Naive B cell (primary cell): ENCODE data around the gene HEXIM1. TPM values are rescaled to one million over a fixed set of nuclear protein-coding genes. Genes with fewer than 3 reads are reported as not detected.
A peak's percentile ranks its signal among the peaks of the same experiment; 100 is the strongest.

Source experiments
- ATAC-seq, 2 donors: fragments of 150-1000 bp; cut with Tn5 transposase; 2 replicates each; pipeline ENCODE4 v1.10.0; 2021; ENCODE audit warnings: low read depth in 2 of 2, mild to moderate bottlenecking in 2 of 2, moderate library complexity in 2 of 2
- DNase-seq: peaks from one replicate; pipeline ENCODE4 v3.0.0; 2022
- H3K27ac Mint-ChIP-seq, 6 donors: one replicate each; pipeline ENCODE4 v1.8.0; 2020 to 2022; ENCODE audit warnings: mild to moderate bottlenecking in 6 of 6, mixed read lengths in 6 of 6, moderate library complexity in 5 of 6, inconsistent platforms in 2 of 6
- H3K27me3 Mint-ChIP-seq, 3 donors: one replicate each; pipeline ENCODE4 v1.8.0; 2021 to 2022; ENCODE audit warnings: mixed read lengths in 3 of 3, mild to moderate bottlenecking in 1 of 3
- H3K36me3 Mint-ChIP-seq, 2 donors: one replicate each; pipeline ENCODE4 v1.8.0; 2020 to 2022; ENCODE audit warnings: mixed read lengths in 2 of 2, inconsistent platforms in 1 of 2, mild to moderate bottlenecking in 1 of 2
- H3K4me1 Mint-ChIP-seq, 3 donors: one replicate each; pipeline ENCODE4 v1.8.0; 2020 to 2022; ENCODE audit warnings: mixed read lengths in 3 of 3, inconsistent platforms in 1 of 3, mild to moderate bottlenecking in 1 of 3, moderate library complexity in 1 of 3
- H3K4me3 Mint-ChIP-seq, 8 donors: one replicate each; pipeline ENCODE4 v1.8.0; 2020 to 2022; ENCODE audit warnings: mild to moderate bottlenecking in 8 of 8, mixed read lengths in 8 of 8, moderate library complexity in 8 of 8, inconsistent platforms in 2 of 8
- H3K9me3 Mint-ChIP-seq, 7 donors: one replicate each; pipeline ENCODE4 v1.8.0; 2020 to 2022; ENCODE audit warnings: mixed read lengths in 7 of 7, mild to moderate bottlenecking in 5 of 7, inconsistent platforms in 2 of 7, moderate library complexity in 1 of 7
- polyA plus RNA-seq, 6 donors: library from polyadenylated mRNA; unstranded; fragments of 300-500 nt; fragmentation: Illumina TruSeq; gene quantifications; one replicate each; pipeline ENCODE4 v1.2.3, GENCODE V29; 2021; ENCODE audit warnings: low read depth in 6 of 6

The HEXIM1 gene
- polyA plus RNA-seq, 6 donors from 2014 or later: 3.2 to 5.3 (median 4.1) TPM

- H3K27ac Mint-ChIP-seq: peak overlapping the region; percentile 92 to 100 (median 100)
- peak; percentile 71 for DNase-seq
- peaks cover 42 to 66% (median 61%) of the 10 kb centered on the region in 3 donors for H3K4me1 Mint-ChIP-seq
- H3K4me3 Mint-ChIP-seq: peak overlapping the region; percentile 96 to 100 (median 98)
- peaks cover 0 to 9% (median 0%) of the 10 kb centered on the region in 7 donors for H3K9me3 Mint-ChIP-seq
- no peaks in the 10 kb centered on the region for H3K27me3 Mint-ChIP-seq
- peaks cover 0 to 6% of the 10 kb centered on the region in 2 donors for H3K36me3 Mint-ChIP-seq
- peak; percentile 20 to 26 for ATAC-seq
Observed at GRCh38 chr17:45149037-45149668, 878 bp downstream of the HEXIM1 start.

- H3K27ac Mint-ChIP-seq: peak overlapping the region; percentile 74 to 100 (median 98)
- H3K4me3 Mint-ChIP-seq: peak overlapping the region; percentile 96 to 100 (median 98)
- H3K27me3 Mint-ChIP-seq: no peaks in the 10 kb centered on the region
- peaks cover 0 to 9% (median 0%) of the 10 kb centered on the region in 7 donors for H3K9me3 Mint-ChIP-seq
- DNase-seq: no peak
- no peak for ATAC-seq
- peaks cover 39 to 63% (median 59%) of the 10 kb centered on the region in 3 donors for H3K4me1 Mint-ChIP-seq
- H3K36me3 Mint-ChIP-seq: peaks cover 0 to 6% of the 10 kb centered on the region in 2 donors
Observed at GRCh38 chr17:45149669-45150664, 1.7 kb downstream of the HEXIM1 start.

- Mint-ChIP-seq H3K36me3 (peaks cover 0 to 6% of the 10 kb centered on the region in 2 donors), H3K9me3 (peaks cover 0 to 9% (median 0%) of the 10 kb centered on the region in 7 donors), H3K4me1 (peaks cover 37 to 59% (median 54%) of the 10 kb centered on the region in 3 donors), H3K27ac (peak overlapping the region; percentile 15 to 78 (median 72)), H3K4me3 (peak overlapping the region in 7 of 8 donors; percentile 25 to 99 (median 55)), H3K27me3 (no peaks in the 10 kb centered on the region)
- ATAC-seq (peak in 1 of 2 donors; percentile 8), DNase-seq (no peak)
Observed at GRCh38 chr17:45150911-45151809, 2.9 kb downstream of the HEXIM1 start.

DNA sequence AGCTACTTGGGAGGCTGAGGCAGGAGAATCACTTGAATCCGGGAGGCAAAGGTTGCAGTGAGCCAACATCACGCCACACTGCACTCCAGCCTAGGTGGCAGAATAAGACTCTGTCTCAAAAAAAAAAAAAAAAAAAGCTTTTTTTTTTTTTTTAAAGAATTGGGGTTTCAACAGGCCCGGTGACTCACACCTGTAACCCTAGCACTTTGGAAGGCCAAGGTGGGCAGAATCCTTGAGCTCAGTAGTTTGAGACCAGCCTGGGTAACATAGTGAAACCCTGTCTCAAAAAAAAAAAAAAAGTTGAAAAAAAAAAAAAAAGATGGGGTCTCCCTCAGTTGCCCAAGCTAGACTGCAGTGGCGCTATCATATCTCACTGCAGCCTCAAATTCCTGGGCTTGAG lies 6.8 kb downstream of the HEXIM1 start:
- Mint-ChIP-seq H3K4me3 (no peak overlapping the region), H3K4me1 (peaks cover 13 to 65% (median 44%) of the 10 kb centered on the region in 3 donors), H3K27ac (no peak overlapping the region), H3K27me3 (no peaks in the 10 kb centered on the region), H3K9me3 (no peaks in the 10 kb centered on the region), H3K36me3 (peaks cover 0 to 4% of the 10 kb centered on the region in 2 donors)
- ATAC-seq (no peak), DNase-seq (no peak)

DNA sequence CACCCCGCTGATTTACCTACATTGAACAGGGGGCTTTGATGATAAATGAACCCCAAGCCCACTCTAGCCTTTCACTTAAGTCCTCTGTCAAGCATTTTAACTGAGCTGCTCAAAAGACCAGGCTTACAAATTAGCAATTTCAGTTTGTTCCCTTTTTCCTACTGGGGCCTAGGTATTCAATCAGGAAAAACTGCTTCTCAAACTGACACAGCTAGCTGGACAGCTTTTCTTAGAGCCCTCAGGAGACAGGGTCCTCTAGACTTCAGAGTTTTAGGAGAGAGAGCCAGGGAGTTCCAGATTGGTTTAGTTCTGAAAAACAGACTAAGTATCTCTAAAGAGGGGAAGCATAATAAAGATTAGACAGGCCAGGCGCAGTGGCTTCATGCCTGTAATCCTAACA lies 7.2 kb downstream of the HEXIM1 start:
- H3K27me3 Mint-ChIP-seq: no peaks in the 10 kb centered on the region
- peaks cover 12 to 66% (median 42%) of the 10 kb centered on the region in 3 donors for H3K4me1 Mint-ChIP-seq
- peaks cover 0 to 4% of the 10 kb centered on the region in 2 donors for H3K36me3 Mint-ChIP-seq
- no peaks in the 10 kb centered on the region for H3K9me3 Mint-ChIP-seq
- H3K27ac Mint-ChIP-seq: peak overlapping the region in 1 of 6 donors; percentile 62
- no peak for ATAC-seq
- peak overlapping the region in 1 of 8 donors; percentile 19 for H3K4me3 Mint-ChIP-seq
- no peak for DNase-seq

- DNase-seq: no peak
- Mint-ChIP-seq H3K27me3 (no peaks in the 10 kb centered on the region), H3K9me3 (no peaks in the 10 kb centered on the region), H3K4me1 (peaks cover 12 to 60% (median 37%) of the 10 kb centered on the region in 3 donors), H3K27ac (peak overlapping the region in 3 of 6 donors; percentile 9 to 74 (median 59)), H3K4me3 (no peak overlapping the region), H3K36me3 (peaks cover 2 to 4% of the 10 kb centered on the region in 2 donors)
- no peak for ATAC-seq
Observed at GRCh38 chr17:45156242-45156641, 8.0 kb downstream of the HEXIM1 start.

DNA sequence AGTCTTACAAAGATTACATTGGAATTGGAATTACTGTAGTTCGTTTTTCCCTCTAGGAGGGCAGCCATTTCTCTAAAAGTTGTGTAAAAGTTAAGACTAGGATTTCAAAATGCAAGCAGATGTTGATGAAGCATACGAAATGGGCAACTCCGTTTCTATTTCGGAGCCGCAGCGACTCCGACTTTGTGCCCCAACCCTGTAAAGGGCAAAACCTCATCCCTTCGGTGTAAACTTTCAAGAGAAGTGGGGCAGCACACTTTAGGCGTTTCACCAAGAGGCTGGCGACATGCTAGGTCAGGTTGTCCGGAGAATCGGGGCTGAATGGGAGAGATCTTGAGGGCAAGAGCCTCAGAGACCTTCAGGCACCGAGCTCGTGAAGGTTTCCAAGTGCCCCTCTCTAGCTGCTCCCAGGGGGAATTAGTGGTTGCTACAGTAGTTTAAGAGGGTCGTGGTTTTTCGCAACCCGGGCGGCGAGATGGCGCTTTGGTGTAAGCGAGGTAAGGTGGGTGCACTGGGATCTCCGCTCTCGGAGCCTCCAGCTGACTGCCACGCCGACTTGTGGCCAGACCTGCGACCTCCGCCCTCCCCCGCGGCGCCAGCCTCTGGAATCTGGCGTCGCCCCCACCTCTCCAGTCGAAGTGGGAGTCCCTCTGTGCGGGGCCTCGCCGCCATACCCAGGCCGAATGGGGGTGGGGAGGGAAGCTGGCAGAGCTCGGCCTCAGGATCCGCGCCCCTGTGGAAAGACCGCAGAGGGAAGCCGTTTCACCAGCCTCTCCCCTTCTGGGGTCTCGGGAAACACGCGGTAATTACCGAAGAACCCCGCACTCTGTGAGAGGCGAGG lies 12.4 kb downstream of the HEXIM1 start:
- Mint-ChIP-seq H3K36me3 (peaks cover 4 to 8% of the 10 kb centered on the region in 2 donors), H3K4me3 (peak overlapping the region; percentile 92 to 99 (median 96)), H3K9me3 (no peaks in the 10 kb centered on the region), H3K4me1 (peaks cover 17 to 56% (median 40%) of the 10 kb centered on the region in 3 donors), H3K27ac (peak overlapping the region; percentile 88 to 100 (median 99)), H3K27me3 (no peaks in the 10 kb centered on the region)
- ATAC-seq (peak; percentile 32 to 34), DNase-seq (no peak)

GRCh38 chr17:45161288-45162024 lies 13.2 kb downstream of the HEXIM1 start, which contains the start of gene HEXIM2:
Gene HEXIM2 (plus strand): TSS chr17:45161875. CDS start chr17:45162794, 919 bp downstream.
- Mint-ChIP-seq H3K4me1 (peaks cover 19 to 48% (median 35%) of the 10 kb centered on the region in 3 donors), H3K36me3 (peaks cover 4 to 8% of the 10 kb centered on the region in 2 donors), H3K27ac (peak within 1 kb of the TSS; percentile 96 to 100 (median 99)), H3K4me3 (peak within 1 kb of the TSS; percentile 92 to 99 (median 96)), H3K27me3 (no peaks in the 10 kb centered on the region), H3K9me3 (no peaks in the 10 kb centered on the region)
- peak; percentile 99 for DNase-seq
- ATAC-seq: peak; percentile 92 to 94

DNA sequence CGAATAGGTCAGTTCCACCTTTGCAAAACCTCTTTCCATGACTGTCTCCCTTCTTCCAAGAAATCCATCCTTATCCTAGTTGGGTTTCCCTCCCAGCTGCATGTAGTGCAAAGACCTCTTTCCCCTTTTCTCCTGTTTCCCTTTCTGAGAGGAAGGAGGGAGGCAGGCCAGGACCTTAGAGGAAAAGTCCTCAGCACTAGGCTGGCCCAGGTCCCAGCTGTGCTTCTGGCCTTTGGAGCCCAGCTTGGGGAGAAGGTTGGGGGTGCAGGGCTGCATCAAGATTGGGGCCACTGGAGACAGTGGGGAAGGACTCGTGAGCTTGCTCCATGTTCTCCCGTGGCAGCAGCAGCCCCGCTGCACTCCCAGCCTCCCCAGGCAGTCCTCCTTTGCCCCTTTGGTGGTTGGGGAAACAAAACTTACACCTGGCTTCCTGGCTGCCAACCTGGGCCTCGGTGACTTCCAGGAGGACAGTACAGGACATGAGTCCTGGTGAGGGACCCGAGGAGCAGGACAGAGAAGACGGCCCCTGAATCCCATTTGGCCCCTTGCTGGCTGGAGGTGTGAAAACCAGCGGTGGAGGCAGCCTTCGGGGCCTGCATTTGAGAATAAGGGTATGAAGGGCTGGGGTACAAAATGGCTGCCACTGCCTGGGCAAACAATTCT lies 13.9 kb downstream of the HEXIM1 start:
- Mint-ChIP-seq H3K4me1 (peaks cover 20 to 42% (median 35%) of the 10 kb centered on the region in 3 donors), H3K36me3 (peaks cover 4 to 8% of the 10 kb centered on the region in 2 donors), H3K27me3 (no peaks in the 10 kb centered on the region), H3K9me3 (no peaks in the 10 kb centered on the region), H3K27ac (peak overlapping the region in 5 of 6 donors; percentile 96 to 99 (median 97)), H3K4me3 (peak overlapping the region; percentile 92 to 99 (median 96))
- DNase-seq (no peak), ATAC-seq (no peak)

DNA sequence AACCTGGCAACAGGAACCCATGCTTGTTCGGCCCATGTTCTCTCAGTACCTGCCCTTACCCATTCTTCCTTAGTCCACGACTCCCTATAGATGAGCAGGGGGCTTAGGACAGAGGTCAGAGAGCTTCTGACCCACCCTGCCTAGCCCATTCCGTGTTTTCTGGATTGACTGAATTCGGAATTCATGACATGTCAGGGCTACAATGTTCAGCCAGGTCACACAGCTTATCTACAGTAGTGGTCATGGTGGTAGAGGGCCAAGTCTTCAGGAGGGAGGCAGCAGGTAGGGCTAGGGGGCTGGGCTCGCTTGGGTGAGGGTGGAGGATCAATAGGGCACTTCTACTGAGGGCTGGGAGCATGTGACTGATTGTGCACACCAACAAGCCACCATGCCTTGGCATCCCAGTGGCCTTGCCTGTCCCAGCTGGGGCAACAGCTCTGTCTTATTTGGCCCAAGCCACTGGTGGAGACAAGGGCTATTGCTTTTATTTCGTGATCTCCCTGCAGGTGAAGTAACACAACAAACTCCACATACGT lies 16.5 kb downstream of the HEXIM1 start:
- Mint-ChIP-seq H3K4me1 (peaks cover 12 to 16% (median 12%) of the 10 kb centered on the region in 3 donors), H3K27ac (peak overlapping the region in 1 of 6 donors; percentile 82), H3K27me3 (no peaks in the 10 kb centered on the region), H3K4me3 (peak overlapping the region in 2 of 8 donors; percentile 37 to 60), H3K9me3 (no peaks in the 10 kb centered on the region), H3K36me3 (peaks cover 0 to 8% of the 10 kb centered on the region in 2 donors)
- ATAC-seq: no peak
- no peak for DNase-seq
